Activated B cell treated with CpG ODN at 0.5 μM for 24 hours (primary cell): ENCODE results near the gene TBATA. TPM values are rescaled to one million over a fixed set of nuclear protein-coding genes. Genes with fewer than 3 reads are reported as not detected.

Experiments
- ATAC-seq: fragments of 200-7000 bp; cut with Tn5 transposase; one replicate; pipeline ENCODE4 v1.10.0; 2021; ENCODE audit warnings: low read depth, mild to moderate bottlenecking, moderate library complexity
- CTCF ChIA-PET: fragments of 350-600 bp; sonication (Branson Sonifier 250); formaldehyde crosslinking; loops from one replicate; lab custom pipeline; 2021; ENCODE audit warnings: antibody characterized with exemption; lab: Charles Lee
- POLR2A ChIA-PET: fragments of 350-600 bp; sonication (Branson Sonifier 250); formaldehyde crosslinking; loops from one replicate; lab custom pipeline; 2021; ENCODE audit warnings: antibody characterized with exemption; lab: Charles Lee
- DNase-seq: peaks from one replicate; pipeline ENCODE4 v3.0.0; 2022
- H3K27ac Mint-ChIP-seq: one replicate; pipeline ENCODE4 v1.8.0; 2020; ENCODE audit warnings: mixed read lengths
- H3K27me3 Mint-ChIP-seq: one replicate; pipeline ENCODE4 v1.8.0; 2021; ENCODE audit warnings: mixed read lengths
- H3K36me3 Mint-ChIP-seq: one replicate; pipeline ENCODE4 v1.8.0; 2021; ENCODE audit warnings: low read depth, mixed read lengths
- H3K4me1 Mint-ChIP-seq: one replicate; pipeline ENCODE4 v1.8.0; 2021; ENCODE audit warnings: mixed read lengths
- H3K4me3 Mint-ChIP-seq: one replicate; pipeline ENCODE4 v1.8.0; 2020; ENCODE audit warnings: mild to moderate bottlenecking, mixed read lengths
- H3K9me3 Mint-ChIP-seq: one replicate; pipeline ENCODE4 v1.8.0; 2020; ENCODE audit warnings: mixed read lengths
- CTCF ChIP-seq: fragments of 200-600 bp; IDR thresholded peaks from one replicate; pipeline ENCODE4 v1.8.0; 2022; ENCODE audit warnings: antibody characterized with exemption, mild to moderate bottlenecking
- intact Hi-C: fragments of 100-400 bp; cut with micrococcal nuclease; formaldehyde crosslinking; loops from one replicate; pipeline ENCODE4 v1.15.1; 2024
- total RNA-seq: library from RNA; stranded (reverse); gene quantifications from 2 replicates; pipeline ENCODE4 v1.2.3, GENCODE V29; 2022

TBATA gene
- total RNA-seq, 1 donor from 2014 or later: not detected

- CTCF ChIA-PET: interaction anchor here (0.7 kb wide), 1 partner anchor 12 kb away, joined by 4 read pairs; no protein-coding TSS in a partner anchor
- POLR2A ChIA-PET: no interaction called here
- intact Hi-C loops: no loop called here
- Mint-ChIP-seq H3K9me3 (no peaks in the 10 kb centered on the region), H3K4me3 (no peak overlapping the region), H3K27me3 (no peaks in the 10 kb centered on the region), H3K36me3 (no peaks in the 10 kb centered on the region), H3K27ac (no peak overlapping the region), H3K4me1 (no peaks in the 10 kb centered on the region)
- no peak for DNase-seq
- no peak for ATAC-seq
- no peak for TF ChIP-seq CTCF
These were observed 40.5 kb downstream of the TBATA start for GRCh38 chr10:70744617-70745143.

- ChIA-PET CTCF (interaction anchor here (0.7 kb wide), 1 partner anchor 13 kb away, joined by 4 read pairs; no protein-coding TSS in a partner anchor), POLR2A (no interaction called here)
- TF ChIP-seq CTCF: no peak
- DNase-seq (no peak), ATAC-seq (no peak)
- intact Hi-C loops: no loop called here
- Mint-ChIP-seq H3K36me3 (no peaks in the 10 kb centered on the region), H3K27ac (no peak overlapping the region), H3K27me3 (no peaks in the 10 kb centered on the region), H3K4me3 (no peak overlapping the region), H3K9me3 (no peaks in the 10 kb centered on the region), H3K4me1 (no peaks in the 10 kb centered on the region)
These were observed 41.3 kb downstream of the TBATA start for GRCh38 chr10:70743879-70744278.

- ChIA-PET CTCF (no interaction called here), POLR2A (no interaction called here)
- Mint-ChIP-seq H3K36me3 (no peaks in the 10 kb centered on the region), H3K4me1 (no peaks in the 10 kb centered on the region), H3K9me3 (no peaks in the 10 kb centered on the region), H3K27ac (no peak overlapping the region), H3K27me3 (no peaks in the 10 kb centered on the region), H3K4me3 (no peak overlapping the region)
- no peak for DNase-seq
- TF ChIP-seq CTCF: no peak
- intact Hi-C loops: no loop called here
- no peak for ATAC-seq
These were observed 41.8 kb downstream of the TBATA start for GRCh38 chr10:70743430-70743788.

- no peak for TF ChIP-seq CTCF
- POLR2A ChIA-PET: no interaction called here
- Mint-ChIP-seq H3K4me3 (no peak overlapping the region), H3K9me3 (no peaks in the 10 kb centered on the region), H3K36me3 (no peaks in the 10 kb centered on the region), H3K27me3 (no peaks in the 10 kb centered on the region), H3K4me1 (no peaks in the 10 kb centered on the region), H3K27ac (no peak overlapping the region)
- intact Hi-C loops: no loop called here
- CTCF ChIA-PET: no interaction called here
- ATAC-seq (no peak), DNase-seq (no peak)
These were observed 42.4 kb downstream of the TBATA start for GRCh38 chr10:70742537-70743429.

GRCh38 chr10:70740406-70741288 lies 44.5 kb downstream of the TBATA start:
- Mint-ChIP-seq H3K4me3 (no peak overlapping the region), H3K27ac (no peak overlapping the region), H3K36me3 (no peaks in the 10 kb centered on the region), H3K9me3 (no peaks in the 10 kb centered on the region), H3K27me3 (peaks cover 3% of the 10 kb centered on the region), H3K4me1 (no peaks in the 10 kb centered on the region)
- ChIA-PET POLR2A (no interaction called here), CTCF (no interaction called here)
- DNase-seq (no peak), ATAC-seq (no peak)
- no peak for TF ChIP-seq CTCF
- intact Hi-C loops: no loop called here
